Keratinocyte (primary cell): ENCODE measurements around the gene RNF145. TPM values are rescaled to one million over a fixed set of nuclear protein-coding genes. Genes with fewer than 3 reads are reported as not detected.

ENCODE experiments used
- DNase-seq: peaks from one replicate; pipeline ENCODE4 v3.0.0-alpha.2; 2011; ENCODE audit warnings: low read depth, missing footprints, low spot score
- FAIRE-seq: peaks from 2 replicates; lab custom pipeline; 2011; peaks lifted over from hg19 to GRCh38; lab: Jason Lieb, UNC
- H2AFZ ChIP-seq: 2 replicates; pipeline ENCODE4 v1.6.0; 2012; ENCODE audit warnings: low read length, control low read depth, inconsistent platforms; ENCODE audit not compliant: control insufficient read depth
- H3K27ac ChIP-seq: 2 replicates; pipeline ENCODE4 v1.5.1; 2011; ENCODE audit warnings: low read length; ENCODE audit not compliant: control insufficient read depth, insufficient read depth
- H3K27me3 ChIP-seq: 3 replicates; pipeline ENCODE4 v1.6.0; 2011; ENCODE audit warnings: low read length; ENCODE audit not compliant: control insufficient read depth, insufficient read depth; ENCODE audit errors: extremely low read depth
- H3K36me3 ChIP-seq, 2 experiments: 2 replicates in 1 of 2; 3 replicates in 1 of 2; pipeline ENCODE4 v1.5.1; 2011; ENCODE audit warnings: low read length in 2 of 2, mild to moderate bottlenecking in 1 of 2; ENCODE audit not compliant: control insufficient read depth in 2 of 2, insufficient read depth in 2 of 2; ENCODE audit errors: extremely low read depth in 1 of 2
- H3K4me1 ChIP-seq: 3 replicates; pipeline ENCODE4 v1.5.1; 2011; ENCODE audit warnings: low read length; ENCODE audit not compliant: control insufficient read depth, insufficient read depth; ENCODE audit errors: extremely low read depth
- H3K4me2 ChIP-seq: 3 replicates; pipeline ENCODE4 v1.6.0; 2011; ENCODE audit warnings: low read depth, low read length; ENCODE audit not compliant: control insufficient read depth, insufficient read depth; ENCODE audit errors: extremely low read depth
- H3K4me3 ChIP-seq, 3 experiments: fragments of 200-600 bp in 1 of 3; sonication (generic) in 1 of 3; 2 replicates in 2 of 3; 3 replicates in 1 of 3; pipeline ENCODE4 v1.5.1; 2011 to 2016; ENCODE audit warnings: low read length in 3 of 3, mild to moderate bottlenecking in 3 of 3, control low read depth in 2 of 3, inconsistent platforms in 1 of 3, low read depth in 1 of 3, mixed read lengths in 1 of 3, mixed run types in 1 of 3, moderate library complexity in 1 of 3; ENCODE audit not compliant: control insufficient read depth in 2 of 3, insufficient read depth in 2 of 3; ENCODE audit errors: extremely low read depth in 1 of 3
- H3K79me2 ChIP-seq: 2 replicates; pipeline ENCODE4 v1.6.0; 2012; ENCODE audit warnings: low read length; ENCODE audit not compliant: control insufficient read depth, insufficient read depth
- H3K9ac ChIP-seq: 3 replicates; pipeline ENCODE4 v1.6.0; 2011; ENCODE audit warnings: low read length; ENCODE audit not compliant: control insufficient read depth, insufficient read depth; ENCODE audit errors: extremely low read depth
- H3K9me1 ChIP-seq: 3 replicates; pipeline ENCODE4 v1.6.0; 2011; ENCODE audit warnings: low read length; ENCODE audit not compliant: control insufficient read depth, insufficient read depth; ENCODE audit errors: extremely low read depth
- H3K9me3 ChIP-seq: 2 replicates; pipeline ENCODE4 v1.5.1; 2012; ENCODE audit warnings: low read depth, low read length; ENCODE audit not compliant: control insufficient read depth
- H4K20me1 ChIP-seq: 3 replicates; pipeline ENCODE4 v1.6.0; 2011; ENCODE audit warnings: low read length; ENCODE audit not compliant: control insufficient read depth, insufficient read depth; ENCODE audit errors: extremely low read depth
- EZH2 ChIP-seq: IDR thresholded peaks from one replicate; pipeline ENCODE4 v1.6.1; 2012; ENCODE audit warnings: inconsistent platforms, mild to moderate bottlenecking, low read length, moderate library complexity
- dilution Hi-C: fragments of 300-500 bp; cut with MboI; formaldehyde crosslinking; loops from one replicate; pipeline ENCODE4 v1.7.0; 2020; ENCODE audit warnings: low sequenced_read_pairs; ENCODE audit not compliant: extremely low pct_ligation_motif_present
- polyA plus RNA-seq, 5 experiments: library from polyadenylated mRNA; depleted of rRNA in 3 of 5; stranded (reverse) in 3 of 5; stranded (forward) in 1 of 5; unstranded in 1 of 5; fragments of >200 nt; gene quantifications; 1 replicate in 1 of 5; 2 replicates in 3 of 5; 3 replicates in 1 of 5; pipeline versions ENCODE4 v1.2.1 to v1.2.3, GENCODE V29; 2011 to 2012; ENCODE audit warnings: missing spikeins in 2 of 5, low read depth in 1 of 5, low replicate concordance in 1 of 5
- TF ChIP-seq, protein P1 (sequence below), 3 experiments: IDR thresholded peaks in 1 of 3; conservative IDR thresholded peaks in 1 of 3; optimal IDR thresholded peaks in 1 of 3; 2 replicates in 2 of 3; 3 replicates in 1 of 3; pipeline versions ENCODE3 to v1.5.1; 2011; ENCODE audit warnings: low read length in 3 of 3, mild to moderate bottlenecking in 3 of 3, moderate library complexity in 2 of 3, control low read depth in 1 of 3, inconsistent platforms in 1 of 3; ENCODE audit not compliant: insufficient read depth in 2 of 3; ENCODE audit errors: extremely low read depth in 1 of 3

Gene RNF145
- polyA plus RNA-seq, 1 donor (not counting 4 experiments of a cell fraction or from before 2014, with no cell fraction given) = 78.6 TPM

GRCh38 chr5:159257629-159258283 is 48.4 kb upstream of the RNF145 start:
- H3K4me1 ChIP-seq = peaks cover 6% of the 10 kb centered on the region
- H4K20me1 ChIP-seq = no peaks in the 10 kb centered on the region
- DNase-seq (no peak), FAIRE-seq (no peak)
- H3K4me3 ChIP-seq = no peak overlapping the region
- H3K27ac ChIP-seq = no peak overlapping the region
- H3K4me2 ChIP-seq = no peak overlapping the region
- H2AFZ ChIP-seq = no peak overlapping the region
- no peaks in the 10 kb centered on the region for H3K79me2 ChIP-seq
- no peak overlapping the region for H3K9ac ChIP-seq
- dilution Hi-C loops = no loop called here
- no peaks in the 10 kb centered on the region for H3K9me1 ChIP-seq
- H3K36me3 ChIP-seq = no peaks in the 10 kb centered on the region
- no peak for TF ChIP-seq EZH2
- TF ChIP-seq, protein P1, sequence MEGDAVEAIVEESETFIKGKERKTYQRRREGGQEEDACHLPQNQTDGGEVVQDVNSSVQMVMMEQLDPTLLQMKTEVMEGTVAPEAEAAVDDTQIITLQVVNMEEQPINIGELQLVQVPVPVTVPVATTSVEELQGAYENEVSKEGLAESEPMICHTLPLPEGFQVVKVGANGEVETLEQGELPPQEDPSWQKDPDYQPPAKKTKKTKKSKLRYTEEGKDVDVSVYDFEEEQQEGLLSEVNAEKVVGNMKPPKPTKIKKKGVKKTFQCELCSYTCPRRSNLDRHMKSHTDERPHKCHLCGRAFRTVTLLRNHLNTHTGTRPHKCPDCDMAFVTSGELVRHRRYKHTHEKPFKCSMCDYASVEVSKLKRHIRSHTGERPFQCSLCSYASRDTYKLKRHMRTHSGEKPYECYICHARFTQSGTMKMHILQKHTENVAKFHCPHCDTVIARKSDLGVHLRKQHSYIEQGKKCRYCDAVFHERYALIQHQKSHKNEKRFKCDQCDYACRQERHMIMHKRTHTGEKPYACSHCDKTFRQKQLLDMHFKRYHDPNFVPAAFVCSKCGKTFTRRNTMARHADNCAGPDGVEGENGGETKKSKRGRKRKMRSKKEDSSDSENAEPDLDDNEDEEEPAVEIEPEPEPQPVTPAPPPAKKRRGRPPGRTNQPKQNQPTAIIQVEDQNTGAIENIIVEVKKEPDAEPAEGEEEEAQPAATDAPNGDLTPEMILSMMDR (optimal IDR thresholded peaks at IDR 0.05 in 1 of 3, IDR thresholded peaks at IDR 0.05 in 1 of 3, conservative IDR thresholded peaks at IDR 0.05 in 1 of 3; ENCODE audit: extremely low read depth in 1 of 3, insufficient read depth in 2 of 3, low read length in 3 of 3) = no peak
- H3K9me3 ChIP-seq = no peaks in the 10 kb centered on the region
- no peaks in the 10 kb centered on the region for H3K27me3 ChIP-seq

DNA sequence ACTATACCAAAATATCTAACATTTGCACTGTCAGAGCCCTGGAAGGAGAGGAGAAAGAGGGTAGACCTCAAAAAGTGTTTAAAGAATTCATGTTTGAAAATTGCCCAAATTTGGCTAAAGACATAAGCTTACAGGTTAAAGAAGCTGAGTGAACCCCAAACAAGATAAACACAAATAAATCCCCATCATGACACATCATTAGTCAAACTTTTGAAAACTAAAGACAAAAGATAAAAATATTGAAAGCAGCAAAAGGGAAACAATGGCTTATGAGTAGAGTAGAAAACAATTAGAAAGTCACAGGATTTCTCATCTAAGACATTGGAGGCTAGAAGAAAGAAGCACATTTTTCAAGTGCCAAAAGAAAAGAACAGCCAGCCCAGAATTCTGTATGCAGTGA is 47.7 kb upstream of the RNF145 start:
- no peak overlapping the region for H3K9ac ChIP-seq
- no peaks in the 10 kb centered on the region for H4K20me1 ChIP-seq
- H3K4me2 ChIP-seq = no peak overlapping the region
- no peaks in the 10 kb centered on the region for H3K9me1 ChIP-seq
- no peak overlapping the region for H2AFZ ChIP-seq
- dilution Hi-C loops = no loop called here
- H3K4me1 ChIP-seq = peaks cover 1% of the 10 kb centered on the region
- H3K79me2 ChIP-seq = no peaks in the 10 kb centered on the region
- TF ChIP-seq EZH2 = no peak
- TF ChIP-seq, protein P1 (optimal IDR thresholded peaks at IDR 0.05 in 1 of 3, IDR thresholded peaks at IDR 0.05 in 1 of 3, conservative IDR thresholded peaks at IDR 0.05 in 1 of 3; ENCODE audit: extremely low read depth in 1 of 3, insufficient read depth in 2 of 3, low read length in 3 of 3) = no peak
- H3K27me3 ChIP-seq = no peaks in the 10 kb centered on the region
- no peak overlapping the region for H3K27ac ChIP-seq
- DNase-seq = no peak
- no peak overlapping the region for H3K4me3 ChIP-seq
- no peaks in the 10 kb centered on the region for H3K36me3 ChIP-seq
- H3K9me3 ChIP-seq = no peaks in the 10 kb centered on the region
- no peak for FAIRE-seq
